HG03025 (cell line): ENCODE data around the gene E2F4.

ENCODE experiments used
- ATAC-seq: cut with Tn5 transposase; IDR thresholded peaks from one replicate; pipeline ENCODE4 v1.9.1; 2021; ENCODE audit warnings: mild to moderate bottlenecking, moderate library complexity; ENCODE audit not compliant: unreplicated experiment, low FRiP score

Gene E2F4

GRCh38 chr16:67207249-67208091 lies 15.5 kb downstream of the E2F4 start:
- no peak for ATAC-seq

- no peak for ATAC-seq
Observed at GRCh38 chr16:67208154-67208896, 16.4 kb downstream of the E2F4 start.

- ATAC-seq, result no peak
Observed at GRCh38 chr16:67209565-67209964, 17.6 kb downstream of the E2F4 start.

- ATAC-seq, result no peak
Observed at GRCh38 chr16:67210069-67210937, 18.3 kb downstream of the E2F4 start.

GRCh38 chr16:67211674-67212073 lies 19.7 kb downstream of the E2F4 start:
- ATAC-seq, result no peak

- ATAC-seq, result no peak
Observed at GRCh38 chr16:67212766-67213165, 20.8 kb downstream of the E2F4 start.

- ATAC-seq, result no peak
Observed at GRCh38 chr16:67213197-67214019, 21.5 kb downstream of the E2F4 start.

GRCh38 chr16:67215706-67216105 lies 23.8 kb downstream of the E2F4 start:
- ATAC-seq, result no peak

- ATAC-seq, result no peak
Observed at GRCh38 chr16:67216612-67217490, 24.9 kb downstream of the E2F4 start.

- no peak for ATAC-seq
Observed at GRCh38 chr16:67223992-67224391, 32.0 kb downstream of the E2F4 start.

GRCh38 chr16:67226295-67226803 lies 34.4 kb downstream of the E2F4 start:
- no peak for ATAC-seq

GRCh38 chr16:67226804-67227566 lies 35.0 kb downstream of the E2F4 start, which contains the start of gene TMEM208:
TMEM208 (plus strand) TSS chr16:67227130; CDS start chr16:67227219, 89 bp downstream.
- peak; percentile 83 for ATAC-seq

GRCh38 chr16:67227567-67227921 lies 35.6 kb downstream of the E2F4 start:
- no peak for ATAC-seq

GRCh38 chr16:67228034-67228785 lies 36.3 kb downstream of the E2F4 start:
- no peak for ATAC-seq

GRCh38 chr16:67228905-67229304 lies 37.0 kb downstream of the E2F4 start:
- no peak for ATAC-seq

GRCh38 chr16:67229906-67230808 lies 38.2 kb downstream of the E2F4 start:
- no peak for ATAC-seq
